Osteoblast (primary cell): ENCODE measurements around the gene TCP11L2. TPM values are rescaled to one million over a fixed set of nuclear protein-coding genes. Genes with fewer than 3 reads are reported as not detected.

Experiments
- DNase-seq: peaks from one replicate; pipeline ENCODE4 v3.0.0; 2011; ENCODE audit warnings: low spot score, mixed read lengths; ENCODE audit not compliant: insufficient read length; ENCODE audit errors: missing footprints
- H2AFZ ChIP-seq: 2 replicates; pipeline ENCODE4 v1.6.0; 2011; ENCODE audit warnings: mild to moderate bottlenecking, low read length
- H3K27ac ChIP-seq: 2 replicates; pipeline ENCODE4 v1.5.1; 2011; ENCODE audit warnings: mild to moderate bottlenecking, low read depth, low read length, moderate library complexity
- H3K27me3 ChIP-seq: 2 replicates; pipeline ENCODE4 v1.6.0; 2012; ENCODE audit warnings: mild to moderate bottlenecking, control low read depth, inconsistent platforms, low read length, moderate library complexity; ENCODE audit not compliant: insufficient read depth
- H3K36me3 ChIP-seq: 2 replicates; pipeline ENCODE4 v1.5.1; 2011; ENCODE audit warnings: mild to moderate bottlenecking, low read length, control low read depth, moderate library complexity; ENCODE audit not compliant: insufficient read depth
- H3K4me1 ChIP-seq: 2 replicates; pipeline ENCODE4 v1.5.1; 2011; ENCODE audit warnings: mild to moderate bottlenecking, low read length, control low read depth, moderate library complexity; ENCODE audit not compliant: insufficient read depth
- H3K4me2 ChIP-seq: 2 replicates; pipeline ENCODE4 v1.6.0; 2011; ENCODE audit warnings: mild to moderate bottlenecking, low read length; ENCODE audit not compliant: insufficient read depth
- H3K4me3 ChIP-seq: fragments of 200-600 bp; sonication (generic); 3 replicates; pipeline ENCODE4 v1.5.1; 2012; ENCODE audit warnings: mild to moderate bottlenecking, low read length, inconsistent platforms; ENCODE audit not compliant: insufficient read depth
- H3K79me2 ChIP-seq: 2 replicates; pipeline ENCODE4 v1.6.0; 2012; ENCODE audit warnings: mild to moderate bottlenecking, low read length, control low read depth, inconsistent platforms; ENCODE audit not compliant: insufficient read depth
- H3K9me3 ChIP-seq: 2 replicates; pipeline ENCODE4 v1.5.1; 2011; ENCODE audit warnings: low read depth, low read length, control low read depth
- H4K20me1 ChIP-seq: 2 replicates; pipeline ENCODE4 v1.6.0; 2012; ENCODE audit warnings: mild to moderate bottlenecking, low read length, control low read depth; ENCODE audit not compliant: insufficient read depth
- CTCF ChIP-seq: IDR thresholded peaks from 2 replicates; pipeline ENCODE4 v1.5.1; 2011; ENCODE audit warnings: mild to moderate bottlenecking, low read depth, low read length, moderate library complexity; ENCODE audit errors: extremely low read depth
- total RNA-seq: library from RNA; depleted of rRNA; stranded (reverse); fragments of >200 nt; gene quantifications from 2 replicates; pipeline ENCODE4 v1.2.3, GENCODE V29; 2012

The TCP11L2 gene
- total RNA-seq, 1 donor: 109 TPM

DNA sequence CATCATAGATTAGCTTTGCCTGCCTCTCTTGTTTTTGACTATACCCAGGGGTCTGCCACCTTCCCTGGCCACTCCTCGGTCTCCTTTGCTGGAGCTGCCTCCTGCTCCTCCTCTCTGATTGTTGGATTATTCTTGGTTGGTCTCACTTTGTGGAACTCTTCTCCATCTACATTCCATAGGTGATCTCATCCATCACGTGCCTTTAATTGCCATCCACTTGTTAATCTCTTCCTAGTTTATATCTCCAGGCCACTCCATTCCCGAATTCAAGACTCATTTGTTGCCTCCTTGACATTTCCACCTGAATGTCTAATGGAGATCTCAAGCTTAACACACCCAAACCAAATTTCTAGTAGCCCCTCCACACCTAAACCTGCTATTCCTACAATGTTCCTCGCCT, 60.4 kb downstream of the TCP11L2 start:
- Histone ChIP-seq H3K4me1 (peaks cover 7% of the 10 kb centered on the region), H3K9me3 (no peaks in the 10 kb centered on the region), H3K4me3 (no peak overlapping the region), H3K36me3 (peaks cover 10% of the 10 kb centered on the region), H2AFZ (no peak overlapping the region), H3K27ac (no peak overlapping the region), H3K4me2 (no peak overlapping the region), H4K20me1 (no peaks in the 10 kb centered on the region), H3K79me2 (peaks cover 45% of the 10 kb centered on the region), H3K27me3 (no peaks in the 10 kb centered on the region)
- DNase-seq: no peak
- TF ChIP-seq CTCF: no peak

DNA sequence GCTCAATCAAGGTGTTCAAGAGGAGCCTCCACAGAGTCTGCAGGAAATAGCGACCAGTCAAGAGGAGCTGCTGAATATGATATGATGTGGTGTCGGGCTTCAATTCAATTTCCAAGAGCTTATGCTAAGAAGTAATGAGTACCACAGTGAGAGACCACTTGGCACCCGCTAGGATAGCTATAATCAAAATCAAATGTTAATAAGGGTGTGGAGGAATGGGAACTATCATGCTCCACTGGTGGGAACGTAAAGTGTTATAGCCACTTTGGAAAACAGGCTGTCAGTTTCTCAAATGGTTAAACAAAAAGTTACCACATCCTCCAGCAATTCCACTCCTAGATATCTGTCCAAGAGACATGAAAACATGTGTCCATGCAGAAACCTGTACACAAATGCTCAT, 61.7 kb downstream of the TCP11L2 start:
- no peak for DNase-seq
- Histone ChIP-seq H4K20me1 (no peaks in the 10 kb centered on the region), H3K4me3 (no peak overlapping the region), H3K9me3 (no peaks in the 10 kb centered on the region), H3K36me3 (peaks cover 10% of the 10 kb centered on the region), H3K79me2 (peaks cover 42% of the 10 kb centered on the region), H3K4me1 (peaks cover under 1% of the 10 kb centered on the region), H2AFZ (no peak overlapping the region), H3K27me3 (no peaks in the 10 kb centered on the region), H3K27ac (no peak overlapping the region), H3K4me2 (no peak overlapping the region)
- TF ChIP-seq CTCF: no peak

GRCh38 chr12:106369624-106370346, 67.3 kb downstream of the TCP11L2 start:
- no peaks in the 10 kb centered on the region for H3K9me3 ChIP-seq
- H4K20me1 ChIP-seq: no peaks in the 10 kb centered on the region
- no peaks in the 10 kb centered on the region for H3K79me2 ChIP-seq
- peaks cover 10% of the 10 kb centered on the region for H3K4me1 ChIP-seq
- no peaks in the 10 kb centered on the region for H3K27me3 ChIP-seq
- peaks cover 2% of the 10 kb centered on the region for H3K36me3 ChIP-seq
- H3K4me2 ChIP-seq: peak overlapping the region; percentile 23
- TF ChIP-seq CTCF: no peak
- no peak overlapping the region for H2AFZ ChIP-seq
- H3K27ac ChIP-seq: peak overlapping the region; percentile 38
- no peak overlapping the region for H3K4me3 ChIP-seq
- DNase-seq: no peak

DNA sequence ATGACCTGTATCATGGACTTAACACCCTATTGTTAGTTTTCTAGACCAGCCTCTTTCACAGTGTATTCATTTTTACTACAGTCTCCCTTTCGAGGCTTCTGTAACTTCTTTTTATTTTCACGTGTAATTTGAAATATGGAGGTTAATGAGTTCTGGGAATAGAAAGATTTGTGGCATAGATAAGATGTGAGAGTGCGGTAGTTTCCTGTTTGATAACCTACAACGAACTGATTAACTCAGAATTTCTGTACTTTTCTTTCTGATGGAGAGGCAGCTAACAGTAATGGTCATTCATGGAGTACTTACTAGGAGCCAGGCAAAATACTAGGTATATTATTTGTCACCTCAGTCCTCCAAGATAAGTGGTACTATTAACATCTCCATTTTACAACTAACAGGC, 76.3 kb downstream of the TCP11L2 start:
- no peaks in the 10 kb centered on the region for H3K4me1 ChIP-seq
- no peak overlapping the region for H3K4me2 ChIP-seq
- H3K27me3 ChIP-seq: no peaks in the 10 kb centered on the region
- no peaks in the 10 kb centered on the region for H3K79me2 ChIP-seq
- H3K27ac ChIP-seq: no peak overlapping the region
- no peak overlapping the region for H2AFZ ChIP-seq
- peaks cover 36% of the 10 kb centered on the region for H3K36me3 ChIP-seq
- no peak for DNase-seq
- H4K20me1 ChIP-seq: no peaks in the 10 kb centered on the region
- H3K9me3 ChIP-seq: no peaks in the 10 kb centered on the region
- no peak for TF ChIP-seq CTCF
- H3K4me3 ChIP-seq: no peak overlapping the region
